Islet precursor cell (in vitro differentiated cells): ENCODE results near the gene COL12A1.
A peak's percentile ranks its signal among the peaks of the same experiment; 100 is the strongest.

Experiments used
- DNase-seq: peaks from one replicate; pipeline ENCODE4 v3.0.0-alpha.2; 2018

Gene COL12A1

DNA sequence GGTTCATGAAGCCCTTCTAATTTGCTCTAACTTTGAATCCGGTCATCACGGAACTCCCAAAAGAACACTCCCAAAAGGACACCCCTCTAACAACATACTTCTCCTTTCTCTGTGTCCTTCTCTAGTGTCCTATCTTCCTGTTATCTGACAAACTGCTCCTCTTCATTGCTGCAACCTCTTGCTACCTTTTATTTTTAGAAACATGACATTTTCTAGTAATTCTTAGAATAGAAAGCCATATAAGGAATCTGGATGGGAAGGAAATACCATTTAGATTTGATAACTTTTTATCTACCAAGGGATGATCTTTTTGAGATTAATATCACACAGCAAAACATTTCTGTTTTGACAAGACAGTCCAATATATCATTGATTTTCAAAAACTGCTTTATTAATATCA is 63.1 kb downstream of the COL12A1 start:
- no peak for DNase-seq

DNA sequence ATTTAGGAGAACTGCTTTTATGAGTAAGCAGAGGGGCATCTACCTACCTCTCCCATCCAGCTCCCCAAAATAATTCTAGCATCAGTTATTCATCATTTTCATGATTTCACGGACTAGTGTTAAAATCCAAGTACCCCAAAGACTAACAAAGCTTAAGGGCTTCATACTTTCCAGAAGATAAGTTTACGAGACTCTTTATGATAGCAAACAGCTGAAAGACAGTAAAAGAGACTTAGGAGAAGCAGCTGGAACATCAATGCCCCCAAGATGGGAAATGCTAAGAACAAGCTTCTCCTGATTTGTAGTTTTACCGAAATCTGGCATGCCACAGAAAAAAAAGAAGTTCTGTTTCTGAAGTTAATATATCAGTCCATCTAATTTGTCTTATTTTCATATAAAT is 70.0 kb downstream of the COL12A1 start:
- no peak for DNase-seq

DNA sequence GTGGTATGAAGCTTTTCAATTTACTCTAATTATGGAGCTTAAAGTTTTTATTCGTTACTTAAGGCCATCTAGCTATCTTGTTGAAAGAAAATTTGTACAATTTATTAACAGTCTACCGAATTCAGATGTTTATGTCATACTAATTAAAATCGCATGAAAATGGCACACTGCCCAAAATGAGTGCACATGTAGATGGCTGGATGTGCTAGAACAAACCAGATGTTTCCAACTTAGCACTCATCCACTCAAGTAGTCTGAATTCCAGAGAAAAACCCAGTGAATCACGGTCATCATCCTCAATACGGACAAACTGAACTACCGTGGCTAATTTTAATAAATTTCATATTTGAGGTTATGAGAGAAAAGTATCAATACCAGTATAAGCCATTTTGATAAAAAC is 70.4 kb downstream of the COL12A1 start:
- DNase-seq, result no peak

DNA sequence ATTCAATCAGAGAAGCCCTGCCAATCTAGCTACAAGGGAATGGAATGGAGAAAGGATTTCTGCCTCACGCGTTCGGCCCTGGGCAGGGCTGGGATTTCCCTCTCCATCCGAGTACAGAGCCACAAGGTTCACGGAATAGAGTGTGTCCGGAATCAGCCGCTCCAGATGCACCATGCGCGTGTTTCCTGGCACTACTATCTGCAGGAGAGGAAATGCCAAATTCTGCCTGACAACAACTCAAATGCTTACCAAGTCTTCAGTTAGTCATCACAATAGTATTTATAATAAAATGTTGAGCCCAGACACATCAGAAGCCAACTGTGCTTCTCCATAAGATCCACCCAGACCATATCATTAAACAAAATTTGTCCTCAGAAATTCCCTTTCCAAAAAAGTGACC is 75.1 kb downstream of the COL12A1 start:
- DNase-seq, result no peak

DNA sequence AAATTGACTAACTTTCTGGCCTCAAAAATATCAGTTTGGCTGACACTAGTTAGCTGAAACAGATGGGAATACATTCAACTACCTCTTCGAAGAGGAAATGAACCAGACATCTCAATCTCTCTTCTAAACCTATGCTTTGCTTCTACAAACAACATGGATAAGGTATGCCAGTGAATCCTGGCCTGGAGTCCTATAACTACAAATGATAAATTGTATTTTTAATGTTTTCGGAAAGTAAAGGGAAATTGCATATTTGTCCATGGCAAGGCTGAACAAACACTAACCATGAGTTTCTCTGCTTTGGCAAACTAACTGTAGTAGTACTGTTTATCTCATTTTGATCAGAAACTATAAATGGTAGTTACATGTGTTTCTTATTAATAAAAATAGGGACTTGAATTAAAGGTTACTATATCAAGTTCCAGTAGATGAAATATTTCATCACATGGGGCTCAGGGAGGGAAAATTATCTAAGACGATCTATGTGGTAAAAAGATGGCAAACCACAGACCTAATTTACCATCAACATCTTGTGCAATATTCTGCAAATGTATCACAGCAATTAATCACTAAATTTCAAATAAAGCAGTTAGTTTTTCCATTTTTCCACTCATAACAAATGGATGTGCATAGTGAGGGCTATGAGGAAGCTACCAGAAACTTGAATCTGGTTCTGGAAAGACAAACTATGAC is 76.8 kb downstream of the COL12A1 start:
- no peak for DNase-seq

DNA sequence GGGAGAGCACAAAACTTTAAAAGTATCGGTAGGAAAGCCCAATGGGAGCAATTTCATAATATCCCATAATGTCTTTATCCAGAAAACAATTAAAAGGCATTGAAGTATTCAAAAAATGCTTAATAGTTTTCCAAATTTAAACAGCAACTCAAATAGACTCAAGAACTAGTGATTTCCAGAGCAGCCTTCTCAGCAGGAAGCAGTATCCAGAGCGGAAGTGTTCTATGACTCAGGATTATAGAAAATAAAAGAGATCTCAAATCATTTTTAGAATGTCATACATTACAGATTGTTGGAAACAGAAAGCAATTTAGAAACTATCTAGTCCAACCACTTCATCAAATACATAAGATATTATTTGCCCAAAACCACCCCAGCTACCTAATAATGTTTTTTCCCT is 79.3 kb downstream of the COL12A1 start:
- no peak for DNase-seq

DNA sequence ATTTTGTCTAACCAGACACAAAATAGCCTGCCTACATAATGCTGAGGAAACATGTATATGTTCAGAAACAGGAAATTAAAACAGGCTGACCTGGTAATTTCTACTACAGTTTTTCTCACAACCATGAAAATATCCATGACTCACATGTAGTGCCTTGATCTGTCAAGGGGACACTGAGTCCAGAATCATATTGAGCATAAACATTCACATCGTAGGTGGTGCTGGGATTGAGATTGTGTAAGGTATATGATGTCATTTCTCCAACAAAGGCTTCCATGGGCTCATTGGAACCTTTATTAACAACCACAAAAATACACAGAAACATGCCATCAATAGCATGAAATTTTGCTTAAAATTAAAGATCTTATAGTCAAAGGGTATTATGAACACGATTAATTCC is 80.9 kb downstream of the COL12A1 start:
- DNase-seq, result no peak

DNA sequence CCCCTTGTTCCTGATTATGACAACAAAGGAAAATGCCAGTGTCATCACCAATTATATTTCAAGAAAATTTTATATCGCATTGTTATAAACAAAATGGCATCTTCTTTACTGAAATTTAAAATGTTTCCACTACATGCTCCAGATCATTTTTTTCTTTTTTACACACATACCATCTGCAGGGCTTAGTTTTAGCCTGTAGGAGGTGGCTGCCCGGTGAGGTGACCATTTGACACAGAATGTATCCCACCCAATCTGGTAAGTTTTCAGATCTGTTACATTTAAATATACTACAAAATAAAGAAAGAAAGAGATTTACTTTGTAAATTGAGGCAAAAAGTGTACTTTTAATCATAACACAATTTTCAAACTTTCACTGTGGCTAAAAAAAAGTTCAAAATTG is 81.8 kb downstream of the COL12A1 start:
- no peak for DNase-seq

DNA sequence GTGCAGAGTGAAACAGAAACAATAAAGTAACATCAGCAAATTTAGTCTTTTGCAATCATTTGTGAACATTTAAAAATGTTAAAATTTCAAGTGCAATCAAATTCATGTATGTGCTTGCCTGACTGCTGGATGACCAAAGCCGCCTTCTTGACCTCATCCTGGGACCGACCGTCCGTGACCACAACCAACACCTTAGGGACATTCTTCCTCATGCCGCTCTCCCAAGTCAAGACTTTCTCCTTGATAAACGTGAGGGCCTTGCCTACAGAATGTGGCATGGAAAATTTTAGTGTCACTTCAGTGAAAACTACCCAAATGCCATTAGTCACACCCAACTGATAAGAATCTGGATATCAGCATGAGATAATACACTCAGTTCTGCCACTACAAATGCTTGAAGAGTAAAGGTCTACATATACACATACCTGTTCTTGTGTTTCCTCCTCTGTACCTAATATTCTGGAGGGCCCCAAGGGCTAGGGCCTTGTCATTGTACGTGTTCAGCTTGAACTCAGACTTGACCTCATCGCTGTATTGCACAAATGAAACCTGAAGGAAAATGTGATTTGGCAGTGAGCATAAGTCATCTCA is 86.8 kb downstream of the COL12A1 start:
- no peak for DNase-seq

DNA sequence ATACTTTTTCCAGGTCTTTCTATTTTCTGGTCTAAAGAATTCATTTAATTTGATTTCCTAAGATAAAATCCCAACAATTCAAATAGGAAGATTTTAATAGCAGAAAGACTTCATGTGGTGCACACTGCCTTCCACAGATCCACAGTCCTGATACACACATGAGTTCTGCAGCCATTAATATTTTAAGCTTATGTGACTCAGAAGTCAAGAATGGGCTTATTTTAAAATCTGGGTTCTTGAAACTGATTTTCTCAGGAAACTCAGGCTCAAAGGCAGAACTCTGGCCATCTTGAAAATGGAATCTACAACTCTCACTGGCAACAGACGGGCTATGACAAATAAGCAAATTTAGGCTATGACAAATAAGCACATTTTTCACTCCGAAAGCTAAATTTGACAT is 88.2 kb downstream of the COL12A1 start:
- DNase-seq, result no peak

DNA sequence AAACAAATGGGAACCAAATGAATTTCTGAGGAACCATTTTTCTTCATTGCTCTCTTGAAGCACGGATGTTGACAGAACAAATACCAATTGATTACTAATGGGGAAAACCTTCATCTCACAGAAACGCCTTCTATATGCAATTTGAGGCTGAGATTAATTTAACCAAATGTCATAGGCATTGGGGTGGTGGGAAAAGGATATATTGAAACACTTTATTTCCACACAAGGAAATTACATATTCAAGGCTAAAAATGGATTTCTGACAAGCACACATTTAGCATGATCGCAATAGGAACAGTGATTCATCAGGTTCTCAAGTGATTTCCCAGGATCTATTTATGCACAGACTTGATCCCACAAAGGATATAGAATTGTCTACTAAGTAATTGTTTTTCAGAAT is 88.9 kb downstream of the COL12A1 start:
- no peak for DNase-seq

DNA sequence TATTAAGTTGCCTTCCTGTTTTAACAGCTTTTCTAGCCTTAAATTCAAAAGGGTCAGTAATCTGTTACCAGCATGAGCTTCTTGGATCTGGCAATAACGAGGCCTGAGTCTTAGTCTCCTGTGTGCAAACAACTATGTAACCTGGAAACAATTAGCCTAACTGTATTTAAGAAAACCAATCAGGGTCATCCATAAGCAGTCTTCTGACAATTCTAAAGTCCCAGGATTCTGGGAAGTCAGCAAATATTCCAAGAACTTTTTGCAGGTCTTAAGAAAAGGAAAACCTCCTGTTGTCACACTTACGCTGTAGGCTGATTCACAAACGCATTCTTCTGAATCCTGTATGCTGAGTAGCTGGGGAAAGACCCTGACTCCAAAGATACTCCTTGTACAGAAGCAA is 90.4 kb downstream of the COL12A1 start:
- no peak for DNase-seq

DNA sequence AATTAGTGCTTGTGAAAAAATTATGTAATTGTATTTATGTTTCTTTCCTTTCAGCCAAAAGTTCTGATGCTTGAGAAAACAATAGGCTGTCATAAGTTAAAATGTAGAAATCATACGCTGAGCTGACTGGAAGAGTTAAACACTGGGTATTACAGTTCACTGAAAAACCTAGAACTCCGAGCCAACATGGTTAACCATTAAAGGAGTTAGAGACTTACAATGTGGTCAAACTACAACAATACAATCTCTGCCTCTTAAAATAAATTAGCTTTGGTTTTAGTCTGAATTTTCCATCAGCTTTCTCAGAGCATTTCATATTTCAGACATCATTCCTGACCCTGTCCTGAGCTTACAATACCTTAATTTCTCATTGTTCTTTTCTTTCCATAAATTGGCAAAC is 91.0 kb downstream of the COL12A1 start:
- no peak for DNase-seq

DNA sequence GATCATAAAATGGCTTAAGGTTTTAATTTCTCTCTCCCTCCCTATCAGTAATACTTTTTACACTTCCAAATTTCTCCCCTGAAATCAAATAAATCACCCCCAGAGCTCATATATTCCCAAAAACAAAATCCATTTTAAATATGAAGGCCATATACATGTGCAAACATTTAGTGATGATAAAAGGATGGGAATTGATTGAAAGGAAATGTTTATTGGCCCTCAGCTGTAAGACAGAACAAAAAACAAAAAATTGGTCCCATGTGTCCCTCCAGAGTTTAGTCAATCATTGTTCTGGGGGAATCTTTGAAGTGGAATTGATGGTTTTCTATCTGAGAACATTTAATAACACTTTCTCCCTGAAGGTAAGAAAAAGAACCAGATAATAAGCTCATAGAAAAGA is 91.7 kb downstream of the COL12A1 start:
- no peak for DNase-seq

DNA sequence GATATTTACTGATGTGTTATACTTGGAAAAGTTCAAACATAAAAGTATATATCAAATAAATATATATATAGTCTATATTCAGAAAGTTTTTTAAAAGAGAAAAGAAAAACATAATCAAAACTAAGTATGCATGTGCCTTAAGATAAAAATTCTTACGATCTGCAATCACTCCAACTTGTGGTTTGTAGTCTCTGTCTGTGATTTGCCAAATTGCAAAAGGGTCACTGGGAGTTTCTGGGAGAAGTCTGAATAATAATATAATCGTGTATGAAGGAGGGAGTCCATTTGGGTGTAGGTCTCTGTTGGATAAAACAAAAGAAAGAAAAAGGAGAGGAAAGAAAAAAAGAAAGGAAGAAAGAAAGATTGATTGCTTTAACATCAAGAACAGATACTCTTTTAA is 92.4 kb downstream of the COL12A1 start:
- DNase-seq, result no peak

DNA sequence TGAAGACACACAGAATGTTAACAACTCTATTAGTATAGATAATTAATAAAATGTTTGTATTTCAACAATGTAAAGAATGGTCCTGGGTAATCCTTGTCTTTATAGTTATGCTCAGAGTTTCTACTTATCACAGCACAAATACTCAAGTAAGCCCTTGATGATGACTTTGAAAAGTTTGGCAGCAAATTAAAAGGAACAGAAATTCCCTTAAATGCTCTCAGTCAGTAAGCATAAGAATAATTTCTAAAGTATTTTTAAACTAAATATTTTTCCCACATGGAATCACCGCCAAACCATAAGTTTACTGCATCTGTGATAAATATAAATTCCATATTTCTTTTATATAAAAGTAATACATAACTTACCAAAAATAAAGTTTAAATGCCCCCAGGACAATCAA is 96.1 kb downstream of the COL12A1 start:
- DNase-seq, result no peak

DNA sequence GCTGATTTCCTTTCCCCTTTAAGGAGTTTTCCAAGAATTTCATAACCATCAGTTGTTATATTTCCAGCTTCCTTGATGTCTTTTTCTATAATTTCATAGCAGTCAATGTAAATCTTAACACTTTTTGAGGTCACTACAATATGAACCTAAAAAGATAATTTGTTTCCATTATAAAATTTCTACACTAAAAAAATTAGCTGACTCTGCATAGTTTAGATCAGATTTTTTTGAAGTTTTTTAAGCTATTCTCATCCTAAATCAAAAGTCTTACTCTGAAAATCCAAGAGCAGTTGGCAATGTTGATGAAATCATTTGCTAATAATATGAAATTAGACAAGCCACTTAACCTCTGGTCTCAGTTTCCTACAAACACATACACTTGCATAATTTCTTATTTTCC is 96.8 kb downstream of the COL12A1 start:
- DNase-seq, result no peak

DNA sequence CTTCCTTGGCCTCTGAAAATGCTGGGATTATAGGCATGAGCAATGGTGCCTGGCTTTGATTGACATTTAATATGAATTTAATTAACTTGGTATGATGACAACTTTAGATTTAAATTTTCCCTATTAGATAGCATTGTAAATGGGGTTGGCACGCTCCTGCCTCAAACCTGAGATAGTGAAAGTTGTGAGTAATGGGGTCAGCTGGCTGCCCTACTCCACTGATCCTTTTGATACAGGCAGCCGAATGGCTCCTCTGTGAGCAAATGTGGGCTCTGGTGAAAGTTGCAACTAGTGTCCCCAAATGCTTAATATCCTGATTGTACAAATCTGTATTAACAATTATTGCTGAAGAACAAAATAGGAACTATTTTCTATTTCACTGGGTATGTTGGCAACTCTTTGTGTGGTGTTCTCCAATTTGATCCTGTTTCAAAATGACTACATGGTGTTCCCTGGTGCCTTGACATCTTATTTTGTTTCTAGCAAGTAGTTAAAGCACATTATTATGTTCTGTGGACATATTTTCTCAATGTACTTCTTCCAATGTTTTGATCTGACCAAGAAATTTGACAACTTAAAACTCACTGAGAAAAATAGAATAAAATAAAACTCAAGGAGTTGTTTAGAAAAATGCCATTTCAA is 97.4 kb downstream of the COL12A1 start:
- DNase-seq, result no peak

DNA sequence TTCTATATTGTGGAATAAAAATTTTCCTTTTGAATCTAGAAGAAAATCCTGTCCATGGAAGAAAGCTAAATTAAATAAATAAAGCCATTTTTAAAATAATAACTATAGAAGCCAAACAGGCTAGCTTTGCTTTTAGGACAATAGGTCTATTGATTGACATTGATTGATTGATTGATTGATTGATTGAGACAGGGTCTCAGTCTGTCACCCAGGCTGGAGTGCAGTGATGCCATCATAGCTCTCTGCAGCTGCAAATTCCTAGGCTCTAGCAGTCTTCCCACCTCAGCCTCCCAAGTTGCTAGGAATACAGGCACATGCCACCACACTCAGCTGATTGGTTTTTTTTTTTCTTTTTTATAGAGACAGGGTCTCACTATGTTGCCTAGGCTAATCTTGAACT is 97.9 kb downstream of the COL12A1 start:
- no peak for DNase-seq

DNA sequence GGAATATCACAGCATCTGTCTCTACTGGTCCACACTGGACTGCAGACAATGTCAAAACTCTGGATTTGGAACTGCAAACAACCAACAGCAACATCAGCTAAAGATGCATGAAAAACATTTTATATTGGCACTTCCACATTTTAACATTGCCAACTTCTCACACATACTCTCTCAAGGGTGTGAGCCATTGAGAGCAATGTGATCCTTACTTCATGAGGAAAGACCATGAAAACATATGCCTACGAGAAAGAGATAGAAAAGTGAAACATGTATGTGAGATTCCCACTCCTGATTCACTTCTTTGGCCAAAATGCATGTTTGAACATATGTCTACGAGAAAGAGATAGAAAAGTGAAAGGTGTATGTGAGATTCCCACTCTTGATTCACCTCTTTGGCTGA is 99.4 kb downstream of the COL12A1 start:
- DNase-seq, result no peak

DNA sequence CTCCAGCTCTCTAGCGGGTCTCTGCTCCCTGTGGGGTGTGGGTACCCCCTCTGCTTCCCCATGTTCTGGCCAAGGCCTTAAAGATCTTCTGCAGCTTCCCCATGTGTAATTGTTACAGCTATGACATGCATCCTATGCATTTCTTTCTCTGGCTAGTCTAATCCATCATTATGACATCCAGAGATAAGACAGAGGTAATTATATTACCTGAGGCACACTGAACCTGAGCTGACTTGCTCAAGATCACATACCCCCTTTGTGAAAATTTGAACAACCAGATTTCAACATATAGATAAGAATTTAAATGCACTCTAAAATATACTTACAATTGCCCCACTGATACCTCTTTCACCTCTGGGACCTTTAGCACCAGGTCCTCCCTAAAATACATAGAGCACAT is 102.4 kb downstream of the COL12A1 start:
- no peak for DNase-seq

DNA sequence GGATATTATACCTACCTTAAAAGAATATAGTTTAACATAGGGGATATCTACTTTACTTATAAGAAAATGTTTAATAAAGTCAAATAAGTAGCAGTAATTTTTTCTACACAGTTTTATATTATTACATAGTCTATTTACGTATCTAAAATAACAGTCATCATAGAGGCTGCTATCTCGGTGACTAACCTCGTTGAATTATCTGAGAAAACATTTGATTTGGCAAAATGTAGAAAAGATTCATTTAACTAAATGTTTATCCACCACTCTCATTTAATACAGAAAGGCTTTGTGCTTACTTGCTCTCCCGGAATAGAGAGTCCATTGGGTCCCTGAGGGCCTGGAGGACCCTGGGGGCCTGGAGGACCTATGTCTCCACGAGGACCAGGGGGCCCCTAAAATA is 103.6 kb downstream of the COL12A1 start:
- no peak for DNase-seq

DNA sequence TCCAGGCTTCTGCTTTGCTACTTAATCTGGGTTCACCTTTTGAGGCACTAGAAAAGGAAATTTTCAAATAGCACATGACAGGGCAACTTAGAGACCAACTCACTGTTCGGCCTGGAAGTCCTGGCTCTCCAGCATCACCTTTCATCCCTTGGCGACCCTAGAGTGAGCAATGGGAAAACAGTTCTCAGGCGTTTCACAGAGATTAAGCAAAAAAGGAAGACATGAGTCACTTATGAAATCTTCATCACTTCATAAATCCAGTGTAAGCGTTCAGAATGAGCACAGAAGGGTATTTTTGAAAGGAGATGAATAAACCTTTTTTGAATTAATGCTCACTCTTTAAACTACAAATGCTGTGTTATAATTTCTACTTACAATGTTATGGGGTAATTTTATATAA is 104.0 kb downstream of the COL12A1 start:
- no peak for DNase-seq

DNA sequence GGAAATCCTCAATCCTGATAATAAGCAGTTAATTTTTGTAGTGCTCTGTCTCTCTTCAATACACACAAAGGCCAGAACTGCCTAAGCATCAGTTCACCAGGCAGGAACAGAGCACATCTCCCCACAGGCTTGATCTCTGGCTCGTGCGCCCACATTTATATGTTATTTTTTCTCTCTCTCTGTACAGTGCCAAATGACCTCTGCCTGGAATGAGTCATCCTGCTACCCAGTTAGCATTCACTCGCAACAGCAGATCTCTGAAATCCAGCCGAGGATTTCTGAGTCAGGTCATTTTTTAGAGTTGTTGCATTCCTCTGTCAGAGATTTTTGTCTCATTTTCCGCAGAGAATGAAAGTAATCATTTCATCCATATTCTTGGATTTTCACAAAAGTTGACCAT is 107.1 kb downstream of the COL12A1 start:
- peak; percentile 78 for DNase-seq

DNA sequence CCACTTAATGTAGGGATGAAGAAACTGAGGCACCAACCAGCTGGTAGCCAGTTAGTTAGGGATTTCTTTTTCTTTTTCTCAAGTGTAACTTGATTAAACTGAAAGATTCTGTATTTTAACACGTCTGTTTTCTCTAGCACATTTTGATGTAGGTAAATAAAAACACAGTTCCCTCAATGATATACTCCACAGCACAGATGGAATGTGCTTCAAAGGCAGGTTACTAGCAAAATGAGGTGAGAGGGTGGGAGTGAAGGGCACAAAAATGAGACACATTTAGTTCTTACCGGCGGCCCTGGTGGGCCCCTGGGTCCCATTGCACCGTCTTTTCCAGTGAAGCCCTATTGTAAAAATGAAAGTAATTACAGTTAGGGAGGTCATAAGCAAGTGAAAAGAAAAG is 108.9 kb downstream of the COL12A1 start:
- no peak for DNase-seq
